Loucy (cell line): ENCODE data around the gene PWP2.

Experiments
- H2AFZ ChIP-seq: fragments of 200-600 bp; sonication (generic); 2 replicates; pipeline ENCODE4 v1.6.0; 2016; ENCODE audit warnings: antibody characterized with exemption, mild to moderate bottlenecking, low read length, moderate library complexity
- H3F3A ChIP-seq: fragments of 200-600 bp; 2 replicates; pipeline ENCODE4 v1.6.0; 2016; ENCODE audit warnings: antibody characterized with exemption, low read depth, mild to moderate bottlenecking
- H3K27me3 ChIP-seq: fragments of 200-600 bp; sonication (generic); 2 replicates; pipeline ENCODE4 v1.6.1; 2014; ENCODE audit warnings: low read length, mild to moderate bottlenecking; ENCODE audit not compliant: insufficient read depth, poor library complexity, severe bottlenecking
- H3K36me3 ChIP-seq: fragments of 200-600 bp; sonication (generic); 2 replicates; pipeline ENCODE4 v1.6.1; 2016; ENCODE audit warnings: low read length; ENCODE audit not compliant: insufficient read depth
- H3K4me1 ChIP-seq: fragments of 200-600 bp; sonication (generic); 2 replicates; pipeline ENCODE4 v1.5.1; 2014; ENCODE audit warnings: low read length, mild to moderate bottlenecking; ENCODE audit not compliant: insufficient read depth, poor library complexity, severe bottlenecking
- H3K4me2 ChIP-seq: fragments of 200-600 bp; sonication (generic); 2 replicates; pipeline ENCODE4 v1.6.0; 2014; ENCODE audit warnings: antibody characterized with exemption, low read length, low read depth, mild to moderate bottlenecking; ENCODE audit not compliant: poor library complexity, severe bottlenecking
- H3K4me3 ChIP-seq: fragments of 200-600 bp; sonication (generic); 2 replicates; pipeline ENCODE4 v1.5.1; 2014; ENCODE audit warnings: low read length, mild to moderate bottlenecking, mixed read lengths; ENCODE audit not compliant: poor library complexity, severe bottlenecking
- H3K79me2 ChIP-seq: fragments of 200-600 bp; sonication (generic); 2 replicates; pipeline ENCODE4 v1.6.1; 2014; ENCODE audit warnings: low read length; ENCODE audit not compliant: insufficient read depth
- H3K9ac ChIP-seq: fragments of 200-600 bp; sonication (generic); 2 replicates; pipeline ENCODE4 v1.6.0; 2014; ENCODE audit warnings: mild to moderate bottlenecking, low read depth, low read length, moderate library complexity; ENCODE audit not compliant: poor library complexity, severe bottlenecking
- H3K9me2 ChIP-seq: fragments of 200-600 bp; sonication (generic); replicated peaks from 2 replicates; pipeline ENCODE4 v1.6.1; 2016; ENCODE audit warnings: low read depth, low read length, mixed read lengths
- H3K9me3 ChIP-seq: fragments of 200-600 bp; sonication (generic); 2 replicates; pipeline ENCODE4 v1.6.1; 2014; ENCODE audit warnings: mild to moderate bottlenecking, antibody characterized with exemption, low read length, low read depth; ENCODE audit not compliant: insufficient read depth
- H4K20me1 ChIP-seq: fragments of 200-600 bp; sonication (generic); 2 replicates; pipeline ENCODE4 v1.6.0; 2014; ENCODE audit warnings: antibody characterized with exemption, low read length, mild to moderate bottlenecking; ENCODE audit not compliant: insufficient read depth, poor library complexity, severe bottlenecking
- EZH2phosphoT487 ChIP-seq: fragments of 200-600 bp; IDR thresholded peaks from 2 replicates; pipeline ENCODE4 v1.6.1; 2018; ENCODE audit warnings: antibody characterized with exemption, mild to moderate bottlenecking, moderate library complexity, borderline replicate concordance
- TF ChIP-seq, protein P1 (sequence below): fragments of 200-600 bp; sonication (generic); conservative IDR thresholded peaks from 2 replicates; pipeline ENCODE4 v1.5.1; 2014; ENCODE audit warnings: mild to moderate bottlenecking, antibody characterized with exemption, low read length

PWP2 gene

DNA sequence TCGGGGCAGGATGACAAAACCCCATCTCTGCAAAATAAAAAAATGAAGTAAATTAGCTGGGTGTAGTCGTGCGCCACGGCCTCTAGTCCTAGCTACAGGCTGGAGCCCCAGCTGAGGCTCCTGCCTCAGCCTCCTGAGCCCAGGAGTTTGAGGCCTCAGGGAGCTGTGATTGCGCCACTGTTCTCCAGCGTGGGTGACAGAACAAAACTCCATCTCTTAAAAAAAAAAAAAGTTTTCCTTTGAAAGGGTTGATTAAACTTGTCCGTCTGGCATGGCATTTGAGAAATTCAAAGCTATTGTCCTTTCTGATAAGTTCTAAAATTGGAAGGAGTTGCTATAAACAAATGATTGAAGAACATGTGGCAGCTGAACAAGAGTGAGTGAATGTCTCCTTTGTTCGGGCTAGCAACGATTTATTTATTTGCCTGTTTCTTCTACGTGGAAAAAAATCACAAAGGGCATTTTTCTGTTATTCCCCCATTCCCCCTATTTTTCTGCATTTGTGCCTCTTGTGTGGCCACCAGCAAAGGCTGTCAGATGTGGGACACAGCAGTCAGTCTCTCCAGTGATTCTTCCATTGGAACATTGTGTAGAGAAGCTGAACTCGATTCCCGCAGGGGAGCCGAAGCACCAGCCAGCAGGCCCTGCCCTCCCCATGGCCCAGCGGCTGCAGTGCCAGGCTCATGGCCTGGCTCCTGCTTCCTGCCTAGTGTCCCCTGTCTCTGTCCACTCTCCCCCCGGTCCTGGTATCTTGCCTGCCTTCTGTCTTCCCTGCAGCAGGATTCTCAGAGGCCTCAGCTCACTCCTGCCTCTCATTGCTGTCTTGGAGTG is 21.5 kb upstream of the PWP2 start:
- Histone ChIP-seq H3K4me3 (no peak overlapping the region), H4K20me1 (no peaks in the 10 kb centered on the region), H2AFZ (no peak overlapping the region), H3K4me1 (peaks cover 7% of the 10 kb centered on the region), H3K9me3 (no peaks in the 10 kb centered on the region), H3K9ac (no peak overlapping the region), H3F3A (no peaks in the 10 kb centered on the region), H3K4me2 (no peak overlapping the region), H3K79me2 (no peaks in the 10 kb centered on the region), H3K9me2 (no peaks in the 10 kb centered on the region), H3K36me3 (peaks cover 82% of the 10 kb centered on the region; the same call in 1 of the 2 replicates), H3K27me3 (no peaks in the 10 kb centered on the region)
- TF ChIP-seq EZH2phosphoT487: no peak
- TF ChIP-seq, protein P1, sequence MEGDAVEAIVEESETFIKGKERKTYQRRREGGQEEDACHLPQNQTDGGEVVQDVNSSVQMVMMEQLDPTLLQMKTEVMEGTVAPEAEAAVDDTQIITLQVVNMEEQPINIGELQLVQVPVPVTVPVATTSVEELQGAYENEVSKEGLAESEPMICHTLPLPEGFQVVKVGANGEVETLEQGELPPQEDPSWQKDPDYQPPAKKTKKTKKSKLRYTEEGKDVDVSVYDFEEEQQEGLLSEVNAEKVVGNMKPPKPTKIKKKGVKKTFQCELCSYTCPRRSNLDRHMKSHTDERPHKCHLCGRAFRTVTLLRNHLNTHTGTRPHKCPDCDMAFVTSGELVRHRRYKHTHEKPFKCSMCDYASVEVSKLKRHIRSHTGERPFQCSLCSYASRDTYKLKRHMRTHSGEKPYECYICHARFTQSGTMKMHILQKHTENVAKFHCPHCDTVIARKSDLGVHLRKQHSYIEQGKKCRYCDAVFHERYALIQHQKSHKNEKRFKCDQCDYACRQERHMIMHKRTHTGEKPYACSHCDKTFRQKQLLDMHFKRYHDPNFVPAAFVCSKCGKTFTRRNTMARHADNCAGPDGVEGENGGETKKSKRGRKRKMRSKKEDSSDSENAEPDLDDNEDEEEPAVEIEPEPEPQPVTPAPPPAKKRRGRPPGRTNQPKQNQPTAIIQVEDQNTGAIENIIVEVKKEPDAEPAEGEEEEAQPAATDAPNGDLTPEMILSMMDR: no peak

DNA sequence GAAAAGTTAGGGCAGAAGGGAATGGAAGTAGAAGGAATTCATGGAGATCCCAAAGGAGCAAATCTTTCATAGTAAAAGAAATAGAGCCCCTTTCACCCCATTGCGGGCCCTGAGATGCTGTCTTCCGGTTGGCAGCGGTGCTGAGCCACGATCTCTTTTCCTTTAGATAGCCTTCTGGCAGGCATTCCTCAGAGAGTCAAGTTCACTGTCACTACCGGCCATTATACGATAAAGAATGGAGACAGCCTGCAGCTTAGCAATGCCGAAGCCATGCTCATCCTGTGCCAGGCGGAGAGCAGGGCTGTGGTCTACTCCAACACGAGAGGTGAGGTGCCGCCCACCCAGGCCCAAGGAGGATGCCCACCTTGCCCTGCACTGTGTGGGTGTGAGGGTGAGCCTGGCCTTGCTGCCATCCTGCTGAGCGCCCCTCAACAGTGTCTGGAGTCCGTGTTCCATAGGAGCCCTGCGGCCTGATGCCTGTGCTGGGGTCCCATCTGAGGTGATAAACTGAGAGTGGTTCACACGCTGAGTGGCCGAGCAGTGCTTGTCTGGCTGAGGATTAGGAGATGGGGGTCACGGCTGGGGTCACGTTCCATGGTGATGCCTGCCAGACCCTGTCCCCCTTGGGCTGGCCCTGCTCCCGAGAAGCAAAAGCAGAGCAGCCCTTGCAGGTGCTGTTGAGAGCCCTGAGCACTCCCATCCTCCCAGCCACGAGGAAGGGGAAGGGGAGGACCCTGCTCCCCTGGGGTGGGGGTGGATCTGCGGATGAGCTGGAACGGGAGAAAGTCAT is 20.4 kb upstream of the PWP2 start:
- H3K27me3 ChIP-seq: no peaks in the 10 kb centered on the region
- H3K36me3 ChIP-seq: peaks cover 73% of the 10 kb centered on the region; the same call in 1 of the 2 replicates
- no peak overlapping the region for H3K4me2 ChIP-seq
- TF ChIP-seq EZH2phosphoT487: no peak
- TF ChIP-seq, protein P1: no peak
- H3F3A ChIP-seq: no peaks in the 10 kb centered on the region
- no peaks in the 10 kb centered on the region for H4K20me1 ChIP-seq
- H3K9me2 ChIP-seq: no peaks in the 10 kb centered on the region
- no peaks in the 10 kb centered on the region for H3K79me2 ChIP-seq
- peaks cover 7% of the 10 kb centered on the region for H3K4me1 ChIP-seq
- no peaks in the 10 kb centered on the region for H3K9me3 ChIP-seq
- H3K4me3 ChIP-seq: no peak overlapping the region
- H2AFZ ChIP-seq: no peak overlapping the region
- H3K9ac ChIP-seq: no peak overlapping the region

DNA sequence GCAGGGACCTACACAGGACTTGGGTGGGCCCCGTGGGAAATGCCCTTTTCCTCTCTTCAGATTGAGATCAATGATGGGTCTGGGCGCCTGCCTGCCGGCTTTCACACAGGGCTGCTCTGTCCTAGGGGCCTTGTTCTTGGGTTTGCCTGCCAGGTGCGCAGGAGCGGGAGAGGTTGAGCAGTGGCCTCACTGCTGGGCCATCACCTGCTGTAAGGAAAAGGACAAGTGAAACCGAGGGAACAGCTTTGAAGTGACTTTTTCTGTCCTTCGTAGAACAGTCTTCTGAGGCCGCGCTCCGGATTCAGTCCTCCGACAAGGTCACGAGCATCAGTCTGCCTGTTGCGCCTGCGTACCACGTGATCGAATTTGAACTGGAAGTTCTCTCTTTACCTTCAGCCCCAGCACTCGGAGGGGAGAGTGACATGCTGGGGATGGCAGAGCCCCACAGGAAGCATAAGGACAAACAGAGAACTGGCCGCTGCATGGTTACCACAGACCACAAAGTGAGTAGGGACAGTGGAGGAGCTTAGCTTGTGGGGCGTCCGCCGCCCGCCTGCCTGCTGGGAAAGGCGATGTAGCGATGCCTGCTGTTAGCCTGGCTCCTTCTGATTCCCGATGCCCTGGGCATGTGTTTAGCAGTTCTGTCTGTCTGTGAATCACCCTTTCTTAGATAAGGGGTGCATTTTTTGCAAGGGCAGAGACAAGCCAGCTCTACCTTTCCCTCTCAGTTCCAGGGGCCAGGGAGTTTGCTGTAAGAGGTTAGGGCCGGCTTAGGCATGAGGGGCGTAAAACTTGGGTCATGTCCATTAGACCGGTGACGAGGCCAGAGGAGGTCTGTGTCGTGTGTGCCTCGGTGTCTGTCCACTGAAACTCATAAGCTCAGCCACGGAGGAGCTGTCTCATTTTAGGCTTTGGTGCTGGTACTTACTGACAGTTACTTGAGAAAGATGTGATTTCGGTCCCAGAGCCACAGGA is 19.5 kb upstream of the PWP2 start:
- peaks cover 7% of the 10 kb centered on the region for H3K4me1 ChIP-seq
- H3K27me3 ChIP-seq: no peaks in the 10 kb centered on the region
- no peaks in the 10 kb centered on the region for H4K20me1 ChIP-seq
- H3K9me2 ChIP-seq: no peaks in the 10 kb centered on the region
- no peaks in the 10 kb centered on the region for H3K79me2 ChIP-seq
- no peak overlapping the region for H3K9ac ChIP-seq
- H2AFZ ChIP-seq: no peak overlapping the region
- H3K36me3 ChIP-seq: peaks cover 71% of the 10 kb centered on the region; the same call in 1 of the 2 replicates
- H3K9me3 ChIP-seq: no peaks in the 10 kb centered on the region
- H3F3A ChIP-seq: no peaks in the 10 kb centered on the region
- no peak overlapping the region for H3K4me2 ChIP-seq
- no peak overlapping the region for H3K4me3 ChIP-seq
- no peak for TF ChIP-seq EZH2phosphoT487
- TF ChIP-seq, protein P1: no peak
